IPS-NIHi11 (cell line): Measurements from ENCODE around the gene ORC2.
"Not testable (repeated sequence)": the region's sequence is repeated elsewhere in the genome, so short reads cannot be mapped to it uniquely, and the experiment has no call there.

ENCODE experiments used
- DNase-seq: peaks from one replicate; pipeline ENCODE4 v3.0.0; 2012; ENCODE audit warnings: mixed read lengths, low spot score

Gene ORC2

GRCh38 chr2:200930947-200931626 is 32.4 kb downstream of the ORC2 start:
- no peak for DNase-seq

GRCh38 chr2:200929334-200930249 is 33.9 kb downstream of the ORC2 start:
- DNase-seq: no peak

GRCh38 chr2:200922439-200922838 is 41.0 kb downstream of the ORC2 start:
- DNase-seq: no peak

GRCh38 chr2:200913654-200914053 is 49.8 kb downstream of the ORC2 start:
- DNase-seq: no peak

- no peak for DNase-seq
Observed at GRCh38 chr2:200909958-200910357, 53.5 kb downstream of the ORC2 start.

- peak; percentile 60 for DNase-seq
Observed at GRCh38 chr2:200905618-200906296, 57.7 kb downstream of the ORC2 start.

- peak; percentile 93 for DNase-seq
Observed at GRCh38 chr2:200901459-200902072, 61.9 kb downstream of the ORC2 start.

- no peak for DNase-seq
Observed at GRCh38 chr2:200899482-200899881, 64.0 kb downstream of the ORC2 start.

- DNase-seq: peak; percentile 90
Observed at GRCh38 chr2:200888704-200889625, 74.5 kb downstream of the ORC2 start, which contains the start of the genes NIF3L1 and PPIL3. NIF3L1 (plus strand) TSS chr2:200889371; CDS start chr2:200891944, 2,573 bp downstream. PPIL3 (minus strand) TSS chr2:200889077; CDS start chr2:200887615, 1,462 bp downstream.

- not testable (repeated sequence) for DNase-seq
Observed at GRCh38 chr2:200881715-200882249, 81.7 kb downstream of the ORC2 start.

GRCh38 chr2:200878289-200878880 is 85.1 kb downstream of the ORC2 start:
- no peak for DNase-seq

- no peak for DNase-seq
Observed at GRCh38 chr2:200877443-200877842, 86.0 kb downstream of the ORC2 start.

- no peak for DNase-seq
Observed at GRCh38 chr2:200873560-200873959, 89.9 kb downstream of the ORC2 start.

- no peak for DNase-seq
Observed at GRCh38 chr2:200871151-200871550, 92.3 kb downstream of the ORC2 start.

GRCh38 chr2:200869014-200869413 is 94.4 kb downstream of the ORC2 start:
- DNase-seq: no peak

- peak; percentile 93 for DNase-seq
Observed at GRCh38 chr2:200864176-200865034, 99.1 kb downstream of the ORC2 start, which contains the start of gene CLK1. CLK1 (minus strand) TSS chr2:200864658; CDS start chr2:200861862, 2,796 bp downstream.

- DNase-seq: no peak
Observed at GRCh38 chr2:200863782-200864175, 99.7 kb downstream of the ORC2 start.

GRCh38 chr2:200862532-200863000 is 100.9 kb downstream of the ORC2 start:
- no peak for DNase-seq

GRCh38 chr2:200861617-200862155 is 101.8 kb downstream of the ORC2 start:
- no peak for DNase-seq
